ENCODE measurements around the gene ZCCHC2.

Gene ZCCHC2

GRCh38 chr18:62538881-62539280 is 16.1 kb downstream of the ZCCHC2 start:
- DNase-seq (ENCODE audit: low read depth, low spot score), result no peak

GRCh38 chr18:62539284-62540165 is 16.7 kb downstream of the ZCCHC2 start:
- DNase-seq (ENCODE audit: low read depth, low spot score), result no peak

GRCh38 chr18:62543021-62543420 is 20.2 kb downstream of the ZCCHC2 start:
- DNase-seq (ENCODE audit: low read depth, low spot score), result no peak

GRCh38 chr18:62545098-62545497 is 22.3 kb downstream of the ZCCHC2 start:
- no peak for DNase-seq (ENCODE audit: low read depth, low spot score)

GRCh38 chr18:62549755-62550154 is 26.9 kb downstream of the ZCCHC2 start:
- DNase-seq (ENCODE audit: low read depth, low spot score), result no peak

GRCh38 chr18:62550746-62551145 is 27.9 kb downstream of the ZCCHC2 start:
- DNase-seq (ENCODE audit: low read depth, low spot score), result no peak

- DNase-seq (ENCODE audit: low read depth, low spot score), result no peak
These were observed 29.2 kb downstream of the ZCCHC2 start for GRCh38 chr18:62551972-62552513.

- no peak for DNase-seq (ENCODE audit: low read depth, low spot score)
These were observed 31.4 kb downstream of the ZCCHC2 start for GRCh38 chr18:62554061-62554815.

- DNase-seq (ENCODE audit: low read depth, low spot score), result no peak
These were observed 32.3 kb downstream of the ZCCHC2 start for GRCh38 chr18:62555135-62555534.

- no peak for DNase-seq (ENCODE audit: low read depth, low spot score)
These were observed 33.6 kb downstream of the ZCCHC2 start for GRCh38 chr18:62556397-62556796.

GRCh38 chr18:62558015-62558663 is 35.3 kb downstream of the ZCCHC2 start:
- no peak for DNase-seq (ENCODE audit: low read depth, low spot score)

- no peak for DNase-seq (ENCODE audit: low read depth, low spot score)
These were observed 41.2 kb downstream of the ZCCHC2 start for GRCh38 chr18:62564044-62564443.

GRCh38 chr18:62566199-62566598 is 43.4 kb downstream of the ZCCHC2 start:
- DNase-seq (ENCODE audit: low read depth, low spot score), result no peak

- DNase-seq (ENCODE audit: low read depth, low spot score), result no peak
These were observed 44.0 kb downstream of the ZCCHC2 start for GRCh38 chr18:62566818-62567217.

- DNase-seq (ENCODE audit: low read depth, low spot score), result no peak
These were observed 46.3 kb downstream of the ZCCHC2 start for GRCh38 chr18:62569081-62569655.

GRCh38 chr18:62571037-62571436 is 48.2 kb downstream of the ZCCHC2 start:
- DNase-seq (ENCODE audit: low read depth, low spot score), result no peak

- no peak for DNase-seq (ENCODE audit: low read depth, low spot score)
These were observed 48.8 kb downstream of the ZCCHC2 start for GRCh38 chr18:62571648-62572047.

- no peak for DNase-seq (ENCODE audit: low read depth, low spot score)
These were observed 49.6 kb downstream of the ZCCHC2 start for GRCh38 chr18:62572456-62572855.

GRCh38 chr18:62574776-62575175 is 52.0 kb downstream of the ZCCHC2 start:
- no peak for DNase-seq (ENCODE audit: low read depth, low spot score)

- DNase-seq (ENCODE audit: low read depth, low spot score), result no peak
These were observed 53.4 kb downstream of the ZCCHC2 start for GRCh38 chr18:62576271-62576670.

- no peak for DNase-seq (ENCODE audit: low read depth, low spot score)
These were observed 54.2 kb downstream of the ZCCHC2 start for GRCh38 chr18:62576845-62577512.
